ENCODE results near the gene ABRAXAS1.
"Not testable (repeated sequence)": the region's sequence is repeated elsewhere in the genome, so short reads cannot be mapped to it uniquely, and the experiment has no call there.

The ABRAXAS1 gene

DNA sequence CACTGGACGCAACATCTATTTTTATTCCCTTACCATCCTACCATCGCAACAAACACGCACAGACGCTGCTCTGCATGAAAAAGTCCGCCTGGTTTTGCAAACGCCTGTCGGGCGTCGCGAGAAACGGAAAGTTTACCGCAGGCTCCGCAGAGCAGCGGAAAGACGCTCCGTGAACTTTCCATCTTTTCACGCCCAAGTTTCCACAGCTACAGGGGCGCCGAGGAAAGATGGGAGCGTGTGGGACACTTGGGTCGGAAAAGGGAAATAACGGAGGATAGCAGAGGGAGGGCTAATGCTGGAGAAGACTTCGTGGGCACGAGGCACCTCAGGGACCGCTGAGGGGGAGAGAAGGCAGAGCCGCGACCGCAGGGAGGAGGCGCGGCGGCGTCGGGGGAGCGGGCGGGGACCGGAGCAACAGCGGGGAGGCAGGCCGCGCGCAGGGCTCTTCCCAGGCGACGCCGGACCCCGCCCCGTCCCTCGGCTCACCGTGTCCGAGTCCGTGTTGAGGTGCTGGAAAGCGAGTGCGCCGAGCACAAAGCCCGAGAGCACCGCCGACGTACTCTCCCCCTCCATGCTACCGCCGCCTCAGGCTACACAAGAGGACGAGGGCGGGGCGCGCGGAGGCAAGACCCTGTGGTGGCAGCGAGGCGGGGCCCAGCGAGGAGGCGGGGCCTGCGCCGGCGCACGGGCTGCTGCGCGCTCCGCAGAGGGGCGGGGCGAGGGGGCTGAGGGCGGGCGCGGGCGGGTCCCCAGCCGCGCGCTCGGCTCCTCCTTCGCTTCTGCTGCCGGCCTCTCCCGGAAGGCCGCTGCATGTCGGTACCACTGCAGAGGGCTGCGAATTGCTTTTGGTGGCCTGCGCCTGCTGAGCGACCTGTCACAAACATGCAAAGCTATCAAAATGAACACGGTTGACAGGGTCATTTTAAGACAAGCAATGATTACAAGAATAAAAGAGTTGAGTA is at the start of gene ABRAXAS1:
Gene ABRAXAS1, minus strand, starts transcription at position 601 of the 962 bp plus-strand sequence. Its CDS starts 28 bp downstream, at position 573.
- DNase-seq, result peak; percentile 93 to 95

DNA sequence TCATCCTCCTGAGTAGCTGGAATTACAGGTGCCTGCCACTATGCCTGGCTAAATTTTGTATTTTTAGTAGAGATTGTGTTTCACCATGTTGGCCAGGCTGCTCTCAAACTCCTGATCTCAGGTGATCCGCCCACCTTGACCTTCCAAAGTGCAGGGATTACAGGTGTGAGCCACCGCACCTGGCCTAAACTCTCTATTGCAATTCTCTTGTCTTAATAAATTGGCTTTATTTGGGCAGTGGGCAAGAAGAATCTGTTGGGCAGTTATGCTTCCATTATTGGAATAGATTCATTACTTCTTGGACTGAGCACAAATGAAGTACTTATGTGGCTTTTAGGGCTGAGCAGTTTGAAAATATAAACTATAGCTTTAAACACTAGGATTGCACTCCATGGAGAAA is 42.8 kb upstream of the ABRAXAS1 start:
- no peak for DNase-seq

DNA sequence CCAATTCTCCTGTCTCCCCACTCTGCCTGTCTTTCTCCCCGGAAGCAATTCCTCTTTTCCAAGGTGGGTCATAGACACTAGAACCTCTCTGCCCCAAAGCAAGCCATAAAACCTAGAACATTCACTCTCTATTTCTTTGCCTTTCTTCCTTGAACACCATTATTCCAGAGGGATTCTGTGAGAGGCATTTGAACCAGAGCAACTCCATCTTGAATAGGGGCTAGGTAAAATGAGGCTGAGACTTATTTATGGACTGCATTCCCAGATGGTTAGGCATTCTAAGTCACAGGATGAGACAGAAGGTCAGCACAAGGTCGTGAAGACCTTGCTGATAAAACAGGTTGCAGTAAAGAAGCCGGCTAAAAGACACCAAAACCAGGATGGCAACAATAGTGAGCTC is 37.3 kb upstream of the ABRAXAS1 start:
- DNase-seq, result no peak

DNA sequence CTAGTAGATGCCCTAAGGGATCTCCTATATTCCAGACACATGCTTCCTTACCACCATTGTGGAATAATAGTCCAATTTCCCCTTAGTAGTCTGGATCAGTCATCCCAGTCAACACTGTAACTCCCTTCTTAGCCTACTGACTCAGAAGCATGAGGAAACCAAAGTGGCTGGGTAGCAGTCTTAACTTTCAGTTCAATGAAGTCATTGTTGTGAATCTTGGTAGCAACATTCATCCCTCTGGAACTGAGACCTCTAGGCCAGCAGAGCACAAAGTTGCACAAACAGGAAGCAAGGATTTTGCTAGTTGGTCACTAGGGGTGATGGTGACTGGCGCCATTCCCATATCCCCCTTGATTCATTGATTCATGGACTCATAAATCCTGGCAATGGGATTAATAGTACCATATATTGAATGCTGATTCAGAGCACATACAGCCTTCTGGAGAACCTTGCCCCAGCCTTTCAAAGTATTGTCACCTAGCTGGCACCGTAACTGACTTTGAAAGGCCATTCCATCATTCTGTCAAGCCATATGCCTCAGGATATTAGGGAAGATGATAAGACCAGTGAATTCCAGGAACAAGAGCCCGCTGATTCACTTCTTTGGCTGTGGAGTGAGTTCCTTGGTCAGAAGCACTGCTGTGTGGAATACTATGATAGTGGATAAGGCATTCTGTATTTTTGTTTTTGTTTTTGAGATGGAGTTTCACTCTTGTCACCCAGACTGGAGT is 31.3 kb upstream of the ABRAXAS1 start:
- no peak for DNase-seq

DNA sequence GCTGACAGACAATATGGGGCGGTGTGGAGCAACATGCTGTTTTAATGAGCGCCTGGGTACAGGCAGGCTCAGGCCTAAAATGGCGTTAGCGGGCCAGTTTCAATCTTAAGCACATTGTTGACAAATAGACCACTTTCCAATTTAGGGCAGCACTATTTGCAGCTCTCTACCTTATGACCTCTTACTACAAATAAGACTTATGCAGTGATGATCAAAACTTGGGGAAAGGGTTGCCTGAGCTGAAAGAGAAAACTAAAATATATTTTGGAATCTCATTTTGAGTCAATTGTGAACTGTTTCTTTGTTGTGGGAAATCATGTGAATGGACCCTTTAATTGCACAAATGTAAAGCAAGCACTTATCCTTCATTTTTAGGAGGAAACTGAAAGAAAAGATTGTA is 25.5 kb upstream of the ABRAXAS1 start:
- DNase-seq, result no peak

DNA sequence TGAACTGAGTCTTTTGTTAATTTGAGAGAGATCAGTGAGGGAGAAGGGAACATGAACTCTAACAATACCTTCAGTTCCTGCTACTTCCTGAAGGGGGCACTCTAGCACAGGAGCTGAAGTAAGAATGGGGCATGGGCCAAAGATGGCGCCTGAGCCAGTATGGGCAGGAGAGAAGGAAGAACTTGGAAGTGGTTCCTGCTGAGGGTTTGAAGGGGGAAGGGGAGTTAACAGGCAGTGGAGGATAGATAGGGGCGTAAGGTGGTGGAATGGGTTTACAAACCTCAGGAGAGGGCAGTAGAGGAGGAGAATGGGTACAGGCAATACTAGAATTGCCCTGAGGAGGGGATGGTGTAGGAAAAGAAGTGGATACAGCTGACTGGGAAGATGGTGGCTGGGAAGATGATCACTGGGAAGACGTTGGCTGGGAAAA is 24.3 kb upstream of the ABRAXAS1 start:
- DNase-seq, result peak in 1 of 2 donors; percentile 6

DNA sequence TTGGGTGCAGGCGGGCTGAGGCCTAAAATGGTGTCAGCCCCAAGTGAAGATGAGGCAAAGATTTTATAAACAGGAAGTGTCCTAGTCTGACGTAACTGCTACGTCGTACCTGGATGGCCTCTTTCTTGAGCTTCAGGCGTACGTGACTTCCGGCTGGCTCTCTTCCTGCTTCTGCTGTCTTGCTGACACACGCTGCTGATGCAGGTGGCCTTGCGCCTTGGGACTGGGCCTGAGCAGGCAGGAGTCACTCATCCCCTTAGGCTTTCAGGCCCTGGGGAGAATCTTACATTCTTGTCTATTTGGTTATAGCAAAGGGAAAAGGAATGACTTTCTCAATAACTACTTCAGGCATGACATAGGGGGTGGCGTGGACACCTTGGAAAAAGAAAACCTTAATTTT is 20.1 kb upstream of the ABRAXAS1 start:
- DNase-seq, result no peak

DNA sequence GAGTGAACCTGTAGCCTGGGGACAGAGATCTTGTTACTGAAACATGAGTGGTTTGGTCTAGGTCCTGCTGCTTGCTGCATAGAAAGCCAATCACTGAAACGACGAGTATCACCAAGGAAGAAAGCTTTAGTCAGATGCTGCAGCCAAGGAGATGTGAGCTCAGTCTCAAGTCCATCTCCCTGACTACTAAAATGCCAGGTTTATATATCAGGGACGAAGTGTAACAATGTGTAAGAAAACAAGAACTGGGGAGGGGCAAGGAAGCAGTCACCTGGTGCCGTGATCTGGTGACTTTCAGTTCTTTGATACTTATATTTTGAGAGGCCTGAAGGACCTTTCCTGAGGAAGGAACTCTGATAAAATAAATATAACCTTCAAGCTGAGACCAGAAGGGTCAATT is 19.6 kb upstream of the ABRAXAS1 start:
- DNase-seq, result no peak

DNA sequence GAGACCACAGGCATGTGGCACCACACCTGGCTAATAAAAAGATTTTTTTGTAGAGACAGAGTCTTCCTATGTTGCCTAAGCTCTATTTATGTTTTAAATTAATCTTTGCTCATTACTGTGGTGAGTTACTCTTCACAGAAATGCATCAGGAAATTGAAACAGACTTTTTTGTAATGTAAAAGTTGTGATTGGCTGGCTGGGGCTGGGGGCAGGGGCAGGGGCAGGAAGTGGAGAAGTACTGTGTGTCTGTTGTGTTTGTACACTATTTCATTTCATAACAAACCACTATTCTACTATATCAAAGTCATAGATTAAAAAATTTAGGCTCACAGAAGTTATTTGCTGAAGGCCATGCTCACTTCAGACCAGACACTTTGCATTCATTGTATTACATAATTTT is 19.1 kb upstream of the ABRAXAS1 start:
- no peak for DNase-seq

DNA sequence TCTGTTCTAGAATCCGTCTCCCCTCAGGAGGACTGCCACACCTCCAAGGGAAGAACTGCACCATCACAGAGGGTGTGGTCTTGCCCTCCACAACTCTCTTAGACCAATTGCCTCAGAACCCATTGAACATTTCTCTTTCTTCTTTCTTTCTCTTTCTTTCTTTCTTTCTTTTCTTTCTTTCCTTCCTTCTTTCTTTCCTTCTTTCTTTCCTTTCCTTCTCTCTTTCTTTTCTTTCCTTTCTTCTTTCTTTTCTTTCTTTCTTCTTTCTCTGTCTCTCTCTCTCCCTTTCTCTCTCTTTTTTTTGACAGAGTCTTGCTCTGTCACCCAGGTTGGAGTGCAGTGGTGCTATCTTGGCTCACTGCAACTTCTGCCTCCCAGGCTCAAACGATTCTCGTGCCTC is 16.8 kb upstream of the ABRAXAS1 start:
- not testable (repeated sequence) for DNase-seq

DNA sequence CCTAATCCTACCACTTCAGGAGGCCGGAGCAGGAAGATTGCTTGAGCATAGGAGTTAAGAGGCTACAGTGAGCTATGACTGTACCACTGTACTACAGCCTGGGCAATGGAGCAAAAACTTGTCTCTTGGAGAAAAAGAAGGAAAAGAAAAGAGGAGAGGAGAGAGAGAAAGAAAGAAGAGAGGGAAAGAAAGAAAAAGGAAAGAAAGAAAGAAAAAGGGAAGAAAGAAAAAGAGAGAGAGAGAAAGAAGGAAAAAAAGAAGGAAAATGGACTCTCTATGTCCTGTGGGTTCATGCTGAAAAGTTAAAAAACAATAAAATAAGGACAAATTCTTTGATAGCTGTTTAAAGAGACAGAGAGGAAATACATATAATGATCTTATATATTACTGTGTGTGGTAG is 13.3 kb upstream of the ABRAXAS1 start:
- no peak for DNase-seq

DNA sequence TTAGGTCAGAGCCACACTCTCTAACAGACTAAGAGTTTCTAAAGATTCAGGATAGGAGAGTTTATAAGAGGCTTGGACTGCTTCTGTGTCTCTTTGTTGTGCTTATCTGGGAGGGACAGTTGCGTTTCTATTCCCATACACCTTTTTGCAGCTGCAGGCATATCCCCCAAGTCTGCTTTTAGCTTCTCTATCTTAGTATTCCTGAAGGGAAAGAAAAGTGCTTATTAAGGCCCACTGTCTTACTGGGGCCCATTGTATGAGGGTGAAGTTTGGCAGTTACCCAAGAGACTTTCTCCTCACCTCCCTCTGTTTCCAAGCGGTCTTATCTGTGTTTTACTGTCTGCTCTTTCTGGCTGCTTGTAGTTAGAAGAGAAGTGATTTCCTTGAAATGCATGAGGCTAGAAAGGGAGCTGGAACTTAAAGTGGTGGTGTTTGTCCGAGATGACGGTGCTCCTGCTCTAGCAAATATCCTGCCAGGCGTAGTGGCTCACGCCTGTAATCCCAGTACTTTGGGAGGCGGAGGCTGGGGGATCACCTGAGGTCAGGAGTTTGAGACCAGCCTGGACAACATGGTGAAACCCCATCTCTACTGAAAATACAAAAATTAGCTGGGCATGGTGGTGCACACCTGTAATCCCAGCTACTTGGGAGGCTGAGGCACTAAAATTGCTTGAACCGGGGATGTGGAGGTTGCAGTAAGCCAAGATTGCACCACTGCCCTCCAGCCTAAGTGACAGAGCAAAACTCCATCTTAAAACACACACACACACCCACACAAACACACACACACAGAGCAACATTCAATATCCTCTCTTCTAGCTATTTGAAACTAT is 11.4 kb upstream of the ABRAXAS1 start:
- not testable (repeated sequence) for DNase-seq

DNA sequence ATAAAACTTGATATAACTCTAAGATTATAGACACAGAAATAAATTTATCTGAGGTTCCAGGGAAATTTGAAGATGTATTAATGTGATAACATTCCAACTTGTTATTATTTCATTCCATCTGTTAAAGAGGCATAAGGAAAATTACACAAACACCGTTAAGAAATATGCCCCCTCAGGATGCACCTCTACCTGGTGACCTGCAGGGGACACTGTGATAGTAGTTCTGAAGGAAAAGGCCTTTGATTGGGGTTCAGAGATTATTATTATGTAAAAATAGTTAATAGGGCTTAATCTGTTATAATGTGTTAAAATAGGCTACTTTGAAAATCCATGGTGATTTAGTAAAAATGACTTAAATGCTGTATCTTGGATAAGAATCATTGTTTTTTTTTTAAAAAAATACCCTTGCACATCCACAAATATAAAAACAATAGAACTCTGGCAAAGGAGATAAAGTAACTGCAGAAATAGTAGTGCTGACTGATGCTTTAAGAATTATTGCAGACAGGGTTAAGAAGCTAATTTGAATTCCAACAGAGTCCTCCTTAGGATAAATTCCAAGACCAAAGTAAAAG is 6.1 kb upstream of the ABRAXAS1 start:
- no peak for DNase-seq

DNA sequence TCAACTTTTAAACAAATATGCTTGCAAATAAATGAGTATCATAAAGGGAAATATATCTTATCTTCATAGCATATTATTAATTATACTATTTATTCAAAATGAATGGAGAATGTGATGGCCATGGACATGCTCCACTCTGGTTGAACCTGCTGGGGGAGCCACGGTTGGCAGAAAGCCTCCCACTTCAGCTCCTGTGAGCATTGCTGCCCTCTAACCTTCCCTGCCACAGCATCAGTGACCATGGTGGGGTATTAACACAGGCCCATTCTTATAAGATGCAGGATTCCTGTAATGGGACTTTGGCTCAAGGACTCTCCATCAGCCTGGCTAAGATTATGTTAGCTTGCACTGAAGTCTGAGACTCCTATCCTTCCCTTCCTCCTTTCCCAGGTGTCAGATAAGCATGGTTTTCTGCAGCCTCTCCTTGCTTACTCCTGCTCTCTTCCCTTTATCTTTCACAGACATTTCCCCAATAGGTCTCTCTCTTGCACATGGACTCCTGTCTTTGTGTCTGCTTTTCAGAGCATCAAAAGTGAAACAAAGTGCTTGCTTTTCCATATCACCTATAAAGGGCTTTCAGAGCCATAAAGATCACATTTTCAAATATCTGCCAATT is 4.9 kb upstream of the ABRAXAS1 start:
- DNase-seq, result no peak

DNA sequence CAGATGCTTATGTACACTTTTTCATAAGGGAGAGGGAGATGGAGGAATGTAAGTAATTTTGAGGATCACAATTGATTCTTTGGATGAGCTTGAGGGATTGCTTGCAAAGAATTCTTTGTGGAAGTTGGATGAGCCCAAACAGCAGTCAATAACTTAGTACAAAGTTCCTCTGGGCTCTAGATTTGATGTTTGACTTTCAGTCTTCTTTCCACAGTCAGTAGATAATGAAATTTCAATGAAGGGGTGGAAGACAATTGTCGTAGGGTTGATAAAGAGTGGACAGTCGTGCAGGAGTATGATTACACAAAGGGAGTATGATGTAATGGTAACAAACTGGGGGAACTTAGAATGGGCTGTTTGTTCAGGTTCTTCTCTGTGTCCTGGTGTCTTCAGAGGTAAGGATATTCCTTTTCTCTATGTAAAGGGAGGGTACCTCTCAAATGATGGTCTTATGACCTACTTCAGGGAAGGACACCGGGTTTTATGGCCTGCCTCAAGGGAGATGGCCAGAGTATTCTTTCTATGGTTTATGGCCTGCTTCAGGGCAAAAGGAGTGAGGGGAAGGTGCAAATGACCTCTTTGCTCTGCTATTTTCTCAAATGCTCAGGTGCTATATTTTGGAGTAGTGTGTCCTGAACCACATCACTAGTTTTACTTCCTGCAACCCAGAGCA is 1.7 kb upstream of the ABRAXAS1 start:
- no peak for DNase-seq

DNA sequence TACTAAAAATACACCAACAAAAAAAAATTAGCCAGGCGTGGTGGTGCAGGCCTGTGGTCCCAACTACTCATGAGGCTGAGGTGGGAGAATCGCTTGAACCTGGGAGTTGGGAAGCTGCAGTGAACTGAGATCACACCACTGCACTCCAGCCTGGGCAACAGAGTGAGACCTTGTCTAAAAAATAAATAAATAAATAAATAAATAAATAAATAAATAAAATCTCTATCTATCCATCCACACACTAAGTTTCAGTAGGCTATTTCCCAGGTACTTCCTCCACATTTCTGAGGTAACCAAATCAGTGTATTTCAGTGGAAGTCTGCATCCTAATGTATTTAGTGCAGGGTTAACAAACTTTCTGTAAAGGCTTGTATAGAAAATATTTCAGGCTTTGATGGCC is 10.9 kb downstream of the ABRAXAS1 start:
- no peak for DNase-seq

DNA sequence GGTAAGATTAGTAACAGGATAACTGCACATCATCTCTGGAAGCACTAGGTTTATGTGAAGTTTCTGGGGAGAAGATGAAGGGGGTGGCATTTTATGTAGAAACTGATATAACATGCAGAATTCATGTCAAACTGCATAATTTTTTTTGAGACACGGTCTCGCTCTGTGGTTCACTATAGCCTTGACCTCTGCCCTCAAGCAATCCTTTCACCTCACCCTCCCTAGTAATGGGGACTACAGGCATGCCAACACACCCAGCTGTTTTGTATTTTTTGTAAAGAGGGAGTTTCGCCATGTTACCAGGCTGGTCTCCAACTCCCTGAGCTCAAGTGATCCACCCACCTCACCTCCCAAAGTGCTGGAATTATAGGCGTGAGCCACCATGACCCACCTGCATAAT is 11.5 kb downstream of the ABRAXAS1 start:
- no peak for DNase-seq

DNA sequence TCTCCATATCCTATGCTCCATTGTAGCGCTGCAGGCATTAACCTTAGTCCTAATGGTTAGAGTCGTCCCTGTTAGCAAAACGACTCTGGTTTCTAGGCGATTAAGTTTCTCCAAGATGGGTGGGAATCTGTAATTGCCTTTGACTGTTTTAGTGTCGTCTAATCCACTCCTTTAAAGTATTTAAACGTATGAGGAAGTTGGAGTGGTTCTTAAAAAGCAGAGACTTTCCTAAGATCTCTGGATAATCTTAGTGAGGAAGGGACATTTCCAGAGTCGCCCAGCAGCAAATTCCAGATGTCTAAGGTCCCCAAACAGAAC is 28.8 kb downstream of the ABRAXAS1 start:
- DNase-seq, result no peak

DNA sequence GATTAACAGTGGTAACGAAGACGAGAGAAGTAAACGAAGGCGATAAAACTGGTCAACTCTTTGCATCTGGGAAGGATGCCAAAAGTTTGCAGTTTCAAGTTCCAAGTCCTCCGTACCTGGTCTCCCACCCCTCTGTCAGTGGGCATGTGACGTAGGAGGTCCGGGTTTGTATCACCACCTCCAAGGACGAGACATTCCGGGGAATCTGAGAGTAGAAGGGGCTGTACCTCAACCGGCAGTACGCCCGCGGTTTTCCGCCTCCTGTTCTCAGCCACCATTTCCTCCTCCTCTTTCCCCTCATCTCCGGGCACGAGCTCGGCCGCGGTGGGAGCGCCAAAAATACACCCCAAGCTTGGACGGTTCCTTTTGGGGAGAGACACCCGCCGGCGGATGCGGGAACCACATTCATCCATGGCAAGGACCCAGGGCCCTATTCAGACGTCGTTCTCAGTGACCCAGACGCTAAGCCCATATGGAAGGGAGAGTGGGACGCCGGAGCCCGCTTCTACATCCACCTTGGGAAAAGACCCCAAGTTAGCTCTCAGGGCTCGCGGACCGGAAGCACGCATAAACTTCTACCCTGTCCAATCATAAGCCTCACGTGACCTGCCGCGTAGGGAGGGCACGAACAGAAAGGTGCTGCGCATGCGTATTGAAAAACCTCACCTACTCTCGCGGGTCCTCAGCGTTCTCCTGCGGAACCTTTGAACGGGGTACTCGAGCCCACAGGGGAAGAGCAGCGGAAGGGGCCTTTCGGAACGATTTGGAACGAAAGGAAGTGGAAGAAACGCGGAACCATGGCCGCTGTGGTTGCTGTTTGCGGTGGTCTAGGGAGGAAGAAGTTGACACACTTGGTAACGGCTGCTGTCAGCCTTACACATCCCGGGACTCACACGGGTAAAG is 29.4 kb downstream of the ABRAXAS1 start, which contains the start of the genes HELQ and MRPS18C:
Gene HELQ, minus strand, starts transcription at position 543 of the 903 bp plus-strand sequence. Its CDS starts 130 bp downstream, at position 413.
Gene MRPS18C, plus strand, starts transcription at position 778 of the 903 bp plus-strand sequence. Its CDS starts 20 bp downstream, at position 798.
- peak; percentile 95 to 99 for DNase-seq

DNA sequence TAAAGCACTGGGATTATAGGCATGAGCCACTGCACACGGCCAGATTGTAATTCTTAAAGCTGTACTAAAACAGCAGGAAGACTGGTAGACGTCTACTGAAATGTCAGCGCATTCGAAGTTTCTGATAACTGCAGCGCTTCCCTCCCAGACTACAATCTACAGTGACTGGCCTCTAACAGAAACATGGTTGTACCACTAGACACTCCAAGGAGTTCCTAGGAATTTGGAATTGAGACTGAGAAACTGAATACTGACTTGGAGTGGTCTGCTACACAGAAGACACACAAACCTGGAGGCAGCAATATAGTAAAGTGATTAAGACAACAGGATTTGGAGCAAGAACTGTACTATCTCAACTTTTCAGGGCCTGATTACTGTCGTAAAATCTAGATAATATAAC is 30.2 kb downstream of the ABRAXAS1 start:
- DNase-seq, result no peak

All from hippocampal formation (tissue), 2 donors.